Lower leg skin (tissue), 3 donors: ENCODE results near the gene TNPO3.

Source experiments
- CTCF ChIP-seq, 3 donors: fragments of 450-650 bp; IDR thresholded peaks; one replicate each; pipeline ENCODE4 v1.5.1; 2016; ENCODE audit warnings: antibody characterized with exemption in 3 of 3, mild to moderate bottlenecking in 3 of 3, moderate library complexity in 2 of 3
- POLR2A ChIP-seq, 2 donors: fragments of 450-650 bp; IDR thresholded peaks; one replicate each; pipeline ENCODE4 v1.6.1; 2016 to 2017; ENCODE audit warnings: antibody characterized with exemption in 2 of 2, mild to moderate bottlenecking in 1 of 2, moderate library complexity in 1 of 2

GRCh38 chr7:129005186-129005585, 49.7 kb downstream of the TNPO3 start:
- TF ChIP-seq POLR2A (IDR thresholded peaks at IDR 0.05): no peak
- no peak for TF ChIP-seq CTCF (IDR thresholded peaks at IDR 0.05)
